Stimulated activated CD4-positive, alpha-beta T cell treated with anti-CD3 and anti-CD28 coated beads, TNF-alpha, amount 100 ng/mL, for 4 hours (primary cell): ENCODE results near the gene ANTXR2.
"Not testable (repeated sequence)": the region's sequence is repeated elsewhere in the genome, so short reads cannot be mapped to it uniquely, and the experiment has no call there.

Experiments
- DNase-seq, 3 experiments: peaks; one replicate each; pipeline ENCODE4 v3.0.0-alpha.2; 2020; ENCODE audit warnings: low read depth in 3 of 3

The ANTXR2 gene

GRCh38 chr4:79991100-79991499 is 81.9 kb downstream of the ANTXR2 start:
- not testable (repeated sequence) for DNase-seq

GRCh38 chr4:79987401-79987800 is 85.6 kb downstream of the ANTXR2 start:
- no peak for DNase-seq

GRCh38 chr4:79983431-79983830 is 89.6 kb downstream of the ANTXR2 start:
- no peak for DNase-seq

- DNase-seq, result no peak
Measured at GRCh38 chr4:79982601-79983322, 90.3 kb downstream of the ANTXR2 start.

GRCh38 chr4:79980448-79980847 is 92.6 kb downstream of the ANTXR2 start:
- DNase-seq, result no peak

GRCh38 chr4:79979785-79980437 is 93.1 kb downstream of the ANTXR2 start:
- no peak for DNase-seq

- no peak for DNase-seq
Measured at GRCh38 chr4:79977131-79977840, 95.7 kb downstream of the ANTXR2 start.

- no peak for DNase-seq
Measured at GRCh38 chr4:79964400-79965211, 108.4 kb downstream of the ANTXR2 start.

GRCh38 chr4:79964020-79964399 is 109.0 kb downstream of the ANTXR2 start:
- DNase-seq, result no peak

GRCh38 chr4:79959652-79960051 is 113.4 kb downstream of the ANTXR2 start:
- DNase-seq, result no peak

GRCh38 chr4:79958466-79959264 is 114.4 kb downstream of the ANTXR2 start:
- DNase-seq, result no peak

GRCh38 chr4:79949178-79949577 is 123.9 kb downstream of the ANTXR2 start:
- DNase-seq, result no peak

- DNase-seq, result no peak
Measured at GRCh38 chr4:79948739-79949138, 124.3 kb downstream of the ANTXR2 start.

GRCh38 chr4:79948261-79948660 is 124.8 kb downstream of the ANTXR2 start:
- no peak for DNase-seq

- DNase-seq, result no peak
Measured at GRCh38 chr4:79947386-79947785, 125.6 kb downstream of the ANTXR2 start.

- no peak for DNase-seq
Measured at GRCh38 chr4:79935274-79935673, 137.8 kb downstream of the ANTXR2 start.

- no peak for DNase-seq
Measured at GRCh38 chr4:79934660-79935059, 138.4 kb downstream of the ANTXR2 start.

GRCh38 chr4:79927931-79928330 is 145.1 kb downstream of the ANTXR2 start:
- no peak for DNase-seq

GRCh38 chr4:79923281-79923680 is 149.7 kb downstream of the ANTXR2 start:
- DNase-seq, result no peak

- DNase-seq, result no peak
Measured at GRCh38 chr4:79922011-79922410, 151.0 kb downstream of the ANTXR2 start.

- DNase-seq, result no peak
Measured at GRCh38 chr4:79920163-79920853, 152.7 kb downstream of the ANTXR2 start.
